ENCODE results near the gene RLN1. TPM values are rescaled to one million over a fixed set of nuclear protein-coding genes. Genes with fewer than 3 reads are reported as not detected.

RLN1 gene
- total and polyA plus RNA-seq, 2 of the 13 experiments (the other 11 are each of a cell fraction or from before 2014, with no cell fraction given) = not detected

GRCh38 chr9:5355817-5356216 lies 16.1 kb upstream of the RLN1 start:
- ChIA-PET CTCF (ENCODE audit: low intra/inter-chr PET ratio, low total read pairs) (no interaction called here), POLR2A (no interaction called here)
- in situ Hi-C loops (cut with HindIII; ENCODE audit: extremely low pct_ligation_motif_present, low pct_unique_long_range_greater_than_20kb) (no loop called here), intact Hi-C loops (cut with micrococcal nuclease; ENCODE audit: unreplicated experiment) (no loop called here)
- Histone ChIP-seq H4K20me1 (ENCODE audit: insufficient read depth, low read length) (no peaks in the 10 kb centered on the region), H3K4me3 (replicated peaks in 1 of 3; ENCODE audit: insufficient read depth in 1 of 3, low read depth in 2 of 3, low read length in 3 of 3) (no peak overlapping the region), H3K27me3 (ENCODE audit: control insufficient read depth in 1 of 2, insufficient read depth in 2 of 2, low read length in 2 of 2) (no peaks in the 10 kb centered on the region), H3K79me2 (ENCODE audit: insufficient read depth, low read length) (no peaks in the 10 kb centered on the region), H2AFZ (ENCODE audit: low read length) (no peak overlapping the region), H3K9ac (ENCODE audit: insufficient read depth, low read depth, low read length) (no peak overlapping the region), H3K9me3 (ENCODE audit: low read length) (no peaks in the 10 kb centered on the region), H3K36me3 (replicated peaks in 1 of 2; ENCODE audit: control insufficient read depth in 1 of 2, insufficient read depth in 2 of 2, low read length in 2 of 2) (no peaks in the 10 kb centered on the region), H3K4me1 (ENCODE audit: insufficient read depth, low read length) (no peaks in the 10 kb centered on the region), H3K27ac (ENCODE audit: extremely low read length, insufficient read depth, low read length) (no peak overlapping the region), H3K4me2 (ENCODE audit: low read depth, low read length) (no peak overlapping the region)
- FAIRE-seq = no peak
- ATAC-seq = no peak
- no TSS peak for BruUV-seq (replicated peaks)
- WGBS (ENCODE audit: low lambda C conversion rate) = 43% methylated on average over 2 of the region's 2 CpGs
- TF ChIP-seq ZNF354B (CRISPR knock-in tag; IDR thresholded peaks at IDR 0.05) (no peak), TBP (CRISPR knock-in tag; IDR thresholded peaks at IDR 0.05) (no peak), ZNF616 (CRISPR knock-in tag; IDR thresholded peaks at IDR 0.05; ENCODE audit: low read depth) (no peak), ARID2 (CRISPR knock-in tag; IDR thresholded peaks at IDR 0.05; ENCODE audit: borderline replicate concordance) (no peak), ZNF879 (CRISPR knock-in tag; IDR thresholded peaks at IDR 0.05) (no peak), ZEB1 (IDR thresholded peaks at IDR 0.05; ENCODE audit: insufficient replicate concordance, low read depth) (no peak), LCORL (IDR thresholded peaks at IDR 0.05) (no peak), LCORL (CRISPR knock-in tag; IDR thresholded peaks at IDR 0.05) (no peak), FOXJ3 (CRISPR knock-in tag; IDR thresholded peaks at IDR 0.05; ENCODE audit: borderline replicate concordance) (no peak), BCL6 (CRISPR knock-in tag; IDR thresholded peaks at IDR 0.05) (no peak), ZNF232 (CRISPR knock-in tag; IDR thresholded peaks at IDR 0.05; ENCODE audit: borderline replicate concordance) (no peak), TRAFD1 (CRISPR knock-in tag; IDR thresholded peaks at IDR 0.05; ENCODE audit: borderline replicate concordance) (no peak), HES4 (CRISPR knock-in tag; IDR thresholded peaks at IDR 0.05; ENCODE audit: borderline replicate concordance) (no peak), ZBTB33 (CRISPR knock-in tag; IDR thresholded peaks at IDR 0.05) (no peak)
- TF ChIP-seq, protein P1, sequence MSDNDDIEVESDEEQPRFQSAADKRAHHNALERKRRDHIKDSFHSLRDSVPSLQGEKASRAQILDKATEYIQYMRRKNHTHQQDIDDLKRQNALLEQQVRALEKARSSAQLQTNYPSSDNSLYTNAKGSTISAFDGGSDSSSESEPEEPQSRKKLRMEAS (IDR thresholded peaks at IDR 0.05) = no peak
- DNase-seq (ENCODE audit: low spot score) = no peak

All from HepG2 (cell line).